Uterus (tissue), 4 donors: ENCODE results near the gene RNGTT. TPM values are rescaled to one million over a fixed set of nuclear protein-coding genes. Genes with fewer than 3 reads are reported as not detected.
"Not testable (repeated sequence)": the region's sequence is repeated elsewhere in the genome, so short reads cannot be mapped to it uniquely, and the experiment has no call there.

Experiments used
- DNase-seq, 2 donors: peaks; one replicate each; pipeline ENCODE4 v3.0.0-alpha.2; 2019 to 2020
- H3K27ac ChIP-seq, 2 donors: fragments of 200-600 bp; sonication (generic); 1 replicate in 1 of 2; 2 replicates in 1 of 2; pipeline ENCODE4 v1.5.1; 2016 to 2018
- H3K27me3 ChIP-seq, 2 donors: fragments of 200-600 bp; sonication (generic); one replicate each; pipeline ENCODE4 v1.5.1; 2018 to 2019; ENCODE audit warnings: control low read depth in 1 of 2
- H3K36me3 ChIP-seq, 2 donors: fragments of 200-600 bp; sonication (generic); one replicate each; pipeline ENCODE4 v1.5.1; 2019; ENCODE audit warnings: control low read depth in 1 of 2
- H3K4me1 ChIP-seq, 2 donors: fragments of 200-600 bp; sonication (generic); one replicate each; pipeline ENCODE4 v1.5.1; 2018 to 2019; ENCODE audit warnings: control low read depth in 1 of 2
- H3K4me3 ChIP-seq, 2 donors: fragments of 200-600 bp; sonication (generic); 1 replicate in 1 of 2; 2 replicates in 1 of 2; pipeline ENCODE4 v1.5.1; 2018 to 2019; ENCODE audit warnings: mild to moderate bottlenecking in 1 of 2
- H3K9me3 ChIP-seq, 2 donors: fragments of 200-600 bp; sonication (generic); one replicate each; pipeline ENCODE4 v1.5.1; 2019; ENCODE audit warnings: control low read depth in 1 of 2
- CTCF ChIP-seq, 4 experiments: fragments of 200-600 bp in 2 of 4; fragments of 450-650 bp in 2 of 4; sonication (generic) in 2 of 4; IDR thresholded peaks; one replicate each; pipeline ENCODE4 v1.5.1; 2016 to 2019; ENCODE audit warnings: antibody characterized with exemption in 4 of 4, mild to moderate bottlenecking in 2 of 4, moderate library complexity in 1 of 4
- POLR2A ChIP-seq, 2 donors: fragments of 450-650 bp; IDR thresholded peaks; one replicate each; pipeline ENCODE4 v1.6.1; 2016; ENCODE audit warnings: antibody characterized with exemption in 2 of 2, mild to moderate bottlenecking in 1 of 2, moderate library complexity in 1 of 2
- intact Hi-C: fragments of 100-400 bp; cut with DNase I; formaldehyde crosslinking; loops from one replicate; pipeline ENCODE4 v1.15.1; 2023; ENCODE audit warnings: low total_unique reads
- total RNA-seq, 4 donors: library from RNA; depleted of rRNA in 3 of 4; stranded (reverse); fragments of >200 nt in 3 of 4; gene quantifications; one replicate each; pipeline versions ENCODE4 v1.1.0 to v1.2.4, GENCODE V29; 2014 to 2023
- donor health status: DM: yes; HTN: yes; CAD: no.

RNGTT gene
- total RNA-seq, 4 donors from 2014 or later, result 7.4 to 45.7 (median 16.1) TPM

GRCh38 chr6:88730611-88731011 lies 232.8 kb downstream of the RNGTT start:
- no peaks in the 10 kb centered on the region for H3K27me3 ChIP-seq
- no peak overlapping the region for H3K4me3 ChIP-seq
- no peak for DNase-seq
- H3K4me1 ChIP-seq, result no peaks in the 10 kb centered on the region
- TF ChIP-seq POLR2A (IDR thresholded peaks at IDR 0.05), result no peak
- TF ChIP-seq CTCF (IDR thresholded peaks at IDR 0.05), result no peak
- H3K27ac ChIP-seq, result no peak overlapping the region
- H3K9me3 ChIP-seq, result no peaks in the 10 kb centered on the region
- intact Hi-C loops, result no loop called here
- no peaks in the 10 kb centered on the region for H3K36me3 ChIP-seq

GRCh38 chr6:88728756-88729155 lies 234.7 kb downstream of the RNGTT start:
- Histone ChIP-seq H3K27ac (no peak overlapping the region), H3K9me3 (no peaks in the 10 kb centered on the region), H3K27me3 (no peaks in the 10 kb centered on the region), H3K36me3 (no peaks in the 10 kb centered on the region), H3K4me3 (no peak overlapping the region), H3K4me1 (no peaks in the 10 kb centered on the region)
- intact Hi-C loops, result no loop called here
- TF ChIP-seq CTCF (IDR thresholded peaks at IDR 0.05), result no peak
- no peak for TF ChIP-seq POLR2A (IDR thresholded peaks at IDR 0.05)
- no peak for DNase-seq

- H3K27ac ChIP-seq, H3K4me1 ChIP-seq, intact Hi-C loops, DNase-seq, H3K36me3 ChIP-seq, H3K4me3 ChIP-seq, H3K9me3 ChIP-seq, H3K27me3 ChIP-seq: not testable (repeated sequence)
Measured at GRCh38 chr6:88726409-88726808, 237.0 kb downstream of the RNGTT start.

- DNase-seq, result no peak
- no peaks in the 10 kb centered on the region for H3K27me3 ChIP-seq
- TF ChIP-seq CTCF (IDR thresholded peaks at IDR 0.05) (no peak), POLR2A (IDR thresholded peaks at IDR 0.05) (no peak)
- H3K4me1 ChIP-seq, result no peaks in the 10 kb centered on the region
- intact Hi-C loops, result no loop called here
- no peaks in the 10 kb centered on the region for H3K9me3 ChIP-seq
- no peak overlapping the region for H3K4me3 ChIP-seq
- no peak overlapping the region for H3K27ac ChIP-seq
- no peaks in the 10 kb centered on the region for H3K36me3 ChIP-seq
Measured at GRCh38 chr6:88725111-88725975, 238.1 kb downstream of the RNGTT start.

GRCh38 chr6:88722686-88723085 lies 240.7 kb downstream of the RNGTT start:
- DNase-seq, result no peak
- intact Hi-C loops, result no loop called here
- H3K9me3 ChIP-seq, result no peaks in the 10 kb centered on the region
- H3K4me3 ChIP-seq, result no peak overlapping the region
- H3K36me3 ChIP-seq, result no peaks in the 10 kb centered on the region
- no peaks in the 10 kb centered on the region for H3K4me1 ChIP-seq
- TF ChIP-seq CTCF (IDR thresholded peaks at IDR 0.05), result no peak
- no peak for TF ChIP-seq POLR2A (IDR thresholded peaks at IDR 0.05)
- H3K27ac ChIP-seq, result no peak overlapping the region
- H3K27me3 ChIP-seq, result no peaks in the 10 kb centered on the region

GRCh38 chr6:88716399-88716798 lies 247.0 kb downstream of the RNGTT start:
- H3K27me3 ChIP-seq, H3K27ac ChIP-seq, H3K4me3 ChIP-seq, DNase-seq, H3K4me1 ChIP-seq, H3K9me3 ChIP-seq, intact Hi-C loops, H3K36me3 ChIP-seq: not testable (repeated sequence)
